ENCODE data around the gene TIMM23. TPM values are rescaled to one million over a fixed set of nuclear protein-coding genes. Genes with fewer than 3 reads are reported as not detected.

TIMM23 gene
- total and polyA plus RNA-seq, 2 donors (not counting 3 experiments of a cell fraction or from before 2014, with no cell fraction given): 78.1 to 94.6 TPM

- H3K9me3 ChIP-seq (replicated peaks; ENCODE audit: control insufficient read depth, insufficient read depth, low read length): no peaks in the 10 kb centered on the region
- DNase-seq (ENCODE audit: low read depth, low spot score) (no peak), FAIRE-seq (no peak)
- TF ChIP-seq, protein P1, sequence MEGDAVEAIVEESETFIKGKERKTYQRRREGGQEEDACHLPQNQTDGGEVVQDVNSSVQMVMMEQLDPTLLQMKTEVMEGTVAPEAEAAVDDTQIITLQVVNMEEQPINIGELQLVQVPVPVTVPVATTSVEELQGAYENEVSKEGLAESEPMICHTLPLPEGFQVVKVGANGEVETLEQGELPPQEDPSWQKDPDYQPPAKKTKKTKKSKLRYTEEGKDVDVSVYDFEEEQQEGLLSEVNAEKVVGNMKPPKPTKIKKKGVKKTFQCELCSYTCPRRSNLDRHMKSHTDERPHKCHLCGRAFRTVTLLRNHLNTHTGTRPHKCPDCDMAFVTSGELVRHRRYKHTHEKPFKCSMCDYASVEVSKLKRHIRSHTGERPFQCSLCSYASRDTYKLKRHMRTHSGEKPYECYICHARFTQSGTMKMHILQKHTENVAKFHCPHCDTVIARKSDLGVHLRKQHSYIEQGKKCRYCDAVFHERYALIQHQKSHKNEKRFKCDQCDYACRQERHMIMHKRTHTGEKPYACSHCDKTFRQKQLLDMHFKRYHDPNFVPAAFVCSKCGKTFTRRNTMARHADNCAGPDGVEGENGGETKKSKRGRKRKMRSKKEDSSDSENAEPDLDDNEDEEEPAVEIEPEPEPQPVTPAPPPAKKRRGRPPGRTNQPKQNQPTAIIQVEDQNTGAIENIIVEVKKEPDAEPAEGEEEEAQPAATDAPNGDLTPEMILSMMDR (IDR thresholded peaks at IDR 0.05; ENCODE audit: extremely low read depth in 1 of 2, insufficient read depth in 1 of 2, low read depth in 1 of 2, low read length in 2 of 2): no peak
- no peak for TF ChIP-seq POLR2A (IDR thresholded peaks at IDR 0.05; ENCODE audit: low read depth, low read length)
- TF ChIP-seq FOS (IDR thresholded peaks at IDR 0.05; ENCODE audit: borderline replicate concordance, insufficient read depth, low read length): no peak
- POLR2A ChIA-PET: no interaction called here
- H2AFZ ChIP-seq (ENCODE audit: low read depth, low read length): no peak overlapping the region
- BruUV-seq (replicated peaks): no TSS peak
- peaks cover 38% of the 10 kb centered on the region for H3K4me1 ChIP-seq (ENCODE audit: control insufficient read depth, extremely low read depth, insufficient read depth, low read length)
- intact Hi-C loops (cut with micrococcal nuclease): loop anchor here (10.0 kb wide), 1 partner anchor 1021 kb away; the partner anchor contains the start of gene ZNF22
- H3K36me3 ChIP-seq (ENCODE audit: control insufficient read depth in 2 of 2, extremely low read depth in 1 of 2, insufficient read depth in 2 of 2, low read length in 2 of 2): peaks cover 2 to 3% of the 10 kb centered on the region in 2 experiments
- no peak overlapping the region for H3K9ac ChIP-seq (replicated peaks; ENCODE audit: extremely low read depth, insufficient read depth, low read length)
- no peak overlapping the region for H3K27ac ChIP-seq (ENCODE audit: insufficient read depth, low read depth, low read length)
- H3K4me3 ChIP-seq (replicated peaks in 1 of 3; ENCODE audit: insufficient read depth in 1 of 3, low read depth in 1 of 3, low read length in 3 of 3): no peak overlapping the region
- H3K4me2 ChIP-seq (ENCODE audit: insufficient read depth, low read length): no peak overlapping the region
- peaks cover 85% of the 10 kb centered on the region for H3K79me2 ChIP-seq (ENCODE audit: control insufficient read depth, insufficient read depth, low read length)
- no peaks in the 10 kb centered on the region for H3K27me3 ChIP-seq (ENCODE audit: control insufficient read depth in 2 of 2, insufficient read depth in 2 of 2, low read length in 2 of 2)
- H3K9me1 ChIP-seq (replicated peaks; ENCODE audit: control insufficient read depth, extremely low read depth, insufficient read depth, low read length): no peaks in the 10 kb centered on the region
- dilution Hi-C loops (cut with MboI; ENCODE audit: extremely low pct_ligation_motif_present, low sequenced_read_pairs): no loop called here
- H4K20me1 ChIP-seq (replicated peaks; ENCODE audit: control insufficient read depth, extremely low read depth, insufficient read depth, low read length): peaks cover 2% of the 10 kb centered on the region
- CTCF ChIA-PET: no interaction called here
Observed at GRCh38 chr10:46026106-46026505, 53.8 kb downstream of the TIMM23 start.

GRCh38 chr10:46028584-46029460 lies 56.5 kb downstream of the TIMM23 start:
- H3K9me1 ChIP-seq (replicated peaks; ENCODE audit: control insufficient read depth, extremely low read depth, insufficient read depth, low read length): no peaks in the 10 kb centered on the region
- peaks cover 33% of the 10 kb centered on the region for H3K4me1 ChIP-seq (ENCODE audit: control insufficient read depth, extremely low read depth, insufficient read depth, low read length)
- peaks cover 63% of the 10 kb centered on the region for H3K79me2 ChIP-seq (ENCODE audit: control insufficient read depth, insufficient read depth, low read length)
- BruUV-seq (replicated peaks): no TSS peak
- no peak for TF ChIP-seq FOS (IDR thresholded peaks at IDR 0.05; ENCODE audit: borderline replicate concordance, insufficient read depth, low read length)
- TF ChIP-seq, protein P1 (IDR thresholded peaks at IDR 0.05; ENCODE audit: extremely low read depth in 1 of 2, insufficient read depth in 1 of 2, low read depth in 1 of 2, low read length in 2 of 2): peak; percentile 41 to 62
- FAIRE-seq (no peak), DNase-seq (ENCODE audit: low read depth, low spot score) (peak; percentile 76)
- POLR2A ChIA-PET: interaction anchor here (1.5 kb wide), 1 partner anchor 10 kb away, joined by 3 read pairs; no protein-coding TSS in a partner anchor
- peak overlapping the region; percentile 98 for H3K4me2 ChIP-seq (ENCODE audit: insufficient read depth, low read length)
- peaks cover 2% of the 10 kb centered on the region for H4K20me1 ChIP-seq (replicated peaks; ENCODE audit: control insufficient read depth, extremely low read depth, insufficient read depth, low read length)
- H3K27me3 ChIP-seq (ENCODE audit: control insufficient read depth in 2 of 2, insufficient read depth in 2 of 2, low read length in 2 of 2): no peaks in the 10 kb centered on the region
- intact Hi-C loops (cut with micrococcal nuclease): loop anchor here (1.0 to 10.0 kb wide), 3 partner anchors 46 to 1024 kb away; partner anchors contain the start of gene ZNF22
- peak overlapping the region; percentile 75 to 94 (median 85) for H3K4me3 ChIP-seq (replicated peaks in 1 of 3; ENCODE audit: insufficient read depth in 1 of 3, low read depth in 1 of 3, low read length in 3 of 3)
- CTCF ChIA-PET: interaction anchor here (0.6 to 2.7 kb wide), 11 partner anchors 9 to 779 kb away, joined by 3 to 15 read pairs (median 7); no protein-coding TSS in a partner anchor
- peak overlapping the region; percentile 71 for H3K27ac ChIP-seq (ENCODE audit: insufficient read depth, low read depth, low read length)
- H3K36me3 ChIP-seq (ENCODE audit: control insufficient read depth in 2 of 2, extremely low read depth in 1 of 2, insufficient read depth in 2 of 2, low read length in 2 of 2): peaks cover 2 to 3% of the 10 kb centered on the region in 2 experiments
- no peak overlapping the region for H2AFZ ChIP-seq (ENCODE audit: low read depth, low read length)
- H3K9me3 ChIP-seq (replicated peaks; ENCODE audit: control insufficient read depth, insufficient read depth, low read length): no peaks in the 10 kb centered on the region
- dilution Hi-C loops (cut with MboI; ENCODE audit: extremely low pct_ligation_motif_present, low sequenced_read_pairs): no loop called here
- H3K9ac ChIP-seq (replicated peaks; ENCODE audit: extremely low read depth, insufficient read depth, low read length): peak overlapping the region; percentile 92

Measured in endothelial cell of umbilical vein (primary cell).